ENCODE results near the gene SFMBT2. TPM values are rescaled to one million over a fixed set of nuclear protein-coding genes. Genes with fewer than 3 reads are reported as not detected.
"Not testable (repeated sequence)": the region's sequence is repeated elsewhere in the genome, so short reads cannot be mapped to it uniquely, and the experiment has no call there.

Gene SFMBT2
- total RNA-seq, 1 donor from 2014 or later, result 22.3 TPM

- H3K9me3 ChIP-seq, result no peaks in the 10 kb centered on the region
- ATAC-seq, result peak in 1 of 2 donors; percentile 63
Observed at GRCh38 chr10:7185367-7185690, 225.5 kb downstream of the SFMBT2 start.

GRCh38 chr10:7184660-7185366, 226.0 kb downstream of the SFMBT2 start:
- Histone ChIP-seq H3K36me3 (no peaks in the 10 kb centered on the region), H3K27ac (peak overlapping the region; percentile 46), H3K9me3 (no peaks in the 10 kb centered on the region), H3K4me3 (no peak overlapping the region), H3K4me1 (no peaks in the 10 kb centered on the region), H3K27me3 (ENCODE audit: low read depth) (no peaks in the 10 kb centered on the region)
- intact Hi-C loops (cut with DNase I), result no loop called here
- no peak for TF ChIP-seq CTCF (IDR thresholded peaks at IDR 0.05)
- peak; percentile 87 to 88 for ATAC-seq
- DNase-seq, result no peak

More at GRCh38 chr10:7185367-7185690, 225.5 kb downstream of the SFMBT2 start:
- TF ChIP-seq CTCF (IDR thresholded peaks at IDR 0.05), result no peak
- Histone ChIP-seq H3K4me3 (no peak overlapping the region), H3K27me3 (ENCODE audit: low read depth) (no peaks in the 10 kb centered on the region), H3K27ac (peak overlapping the region; percentile 46), H3K4me1 (no peaks in the 10 kb centered on the region), H3K36me3 (no peaks in the 10 kb centered on the region)
- intact Hi-C loops (cut with DNase I), result no loop called here
- DNase-seq, result no peak

- ATAC-seq; H3K4me3 ChIP-seq; intact Hi-C loops (cut with DNase I); H3K36me3 ChIP-seq; H3K9me3 ChIP-seq; H3K4me1 ChIP-seq; DNase-seq; H3K27me3 ChIP-seq (ENCODE audit: low read depth); H3K27ac ChIP-seq: not testable (repeated sequence)
Observed at GRCh38 chr10:7184116-7184515, 226.7 kb downstream of the SFMBT2 start.

- H3K4me1 ChIP-seq; ATAC-seq; intact Hi-C loops (cut with DNase I); H3K27me3 ChIP-seq (ENCODE audit: low read depth); H3K27ac ChIP-seq; H3K36me3 ChIP-seq; DNase-seq; H3K9me3 ChIP-seq; H3K4me3 ChIP-seq: not testable (repeated sequence)
Observed at GRCh38 chr10:7182327-7182726, 228.5 kb downstream of the SFMBT2 start.

GRCh38 chr10:7181420-7181819, 229.4 kb downstream of the SFMBT2 start:
- no peaks in the 10 kb centered on the region for H3K27me3 ChIP-seq (ENCODE audit: low read depth)
- H3K4me3 ChIP-seq, result no peak overlapping the region
- no peaks in the 10 kb centered on the region for H3K4me1 ChIP-seq
- H3K27ac ChIP-seq, result no peak overlapping the region
- no peak for ATAC-seq
- intact Hi-C loops (cut with DNase I), result no loop called here
- DNase-seq, result no peak
- TF ChIP-seq CTCF (IDR thresholded peaks at IDR 0.05), result no peak
- H3K36me3 ChIP-seq, result no peaks in the 10 kb centered on the region
- H3K9me3 ChIP-seq, result no peaks in the 10 kb centered on the region

GRCh38 chr10:7179536-7179935, 231.3 kb downstream of the SFMBT2 start:
- intact Hi-C loops (cut with DNase I), result no loop called here
- Histone ChIP-seq H3K27ac (no peak overlapping the region), H3K27me3 (ENCODE audit: low read depth) (no peaks in the 10 kb centered on the region), H3K4me1 (no peaks in the 10 kb centered on the region), H3K4me3 (no peak overlapping the region), H3K36me3 (peaks cover 15% of the 10 kb centered on the region), H3K9me3 (no peaks in the 10 kb centered on the region)
- DNase-seq (no peak), ATAC-seq (no peak)
- no peak for TF ChIP-seq CTCF (IDR thresholded peaks at IDR 0.05)
